GM18867 (cell line): ENCODE data around the gene XK.
"Not testable (repeated sequence)": the region's sequence is repeated elsewhere in the genome, so short reads cannot be mapped to it uniquely, and the experiment has no call there.

ENCODE experiments used
- ATAC-seq: cut with Tn5 transposase; IDR thresholded peaks from one replicate; pipeline ENCODE4 v1.9.1; 2021; ENCODE audit warnings: mild to moderate bottlenecking, moderate library complexity; ENCODE audit not compliant: unreplicated experiment

The XK gene

GRCh38 chrX:37753384-37753783 lies 67.8 kb downstream of the XK start:
- ATAC-seq, result no peak

- ATAC-seq, result peak; percentile 23
Observed at GRCh38 chrX:37754516-37754915, 68.9 kb downstream of the XK start.

- ATAC-seq, result peak; percentile 96
Observed at GRCh38 chrX:37755025-37755424, 69.4 kb downstream of the XK start.

GRCh38 chrX:37757082-37757481 lies 71.5 kb downstream of the XK start:
- no peak for ATAC-seq

GRCh38 chrX:37759351-37759750 lies 73.8 kb downstream of the XK start:
- no peak for ATAC-seq

- no peak for ATAC-seq
Observed at GRCh38 chrX:37759878-37760418, 74.4 kb downstream of the XK start.

GRCh38 chrX:37763400-37763799 lies 77.8 kb downstream of the XK start:
- no peak for ATAC-seq

GRCh38 chrX:37765507-37765906 lies 79.9 kb downstream of the XK start:
- ATAC-seq, result no peak

- ATAC-seq, result no peak
Observed at GRCh38 chrX:37767430-37767829, 81.8 kb downstream of the XK start.

GRCh38 chrX:37768866-37769265 lies 83.3 kb downstream of the XK start:
- ATAC-seq, result not testable (repeated sequence)

GRCh38 chrX:37776283-37776986 lies 90.8 kb downstream of the XK start:
- ATAC-seq, result peak; percentile 78

- ATAC-seq, result peak; percentile 46
Observed at GRCh38 chrX:37776987-37777325, 91.4 kb downstream of the XK start.

- ATAC-seq, result peak; percentile 40
Observed at GRCh38 chrX:37779857-37780256, 94.3 kb downstream of the XK start, which contains the start of gene CYBB. Gene CYBB, plus strand, starts transcription at chrX:37780059. Its CDS starts 19 bp downstream, at chrX:37780078.

- ATAC-seq, result no peak
Observed at GRCh38 chrX:37781081-37781480, 95.5 kb downstream of the XK start.
